Neural cell (in vitro differentiated cells): Measurements from ENCODE around the gene CRAT.

Experiments used
- EP300 ChIP-seq: fragments of 450-650 bp; conservative IDR thresholded peaks from 2 replicates; pipeline ENCODE4 v1.6.1; 2014; ENCODE audit warnings: antibody characterized with exemption, mild to moderate bottlenecking, moderate library complexity; ENCODE audit not compliant: poor library complexity, severe bottlenecking
- EZH2 ChIP-seq: fragments of 200-600, 300-800 bp; shearing (Covaris generic), sonication (generic); IDR thresholded peaks from 2 replicates; pipeline ENCODE4 v1.6.1; 2014; ENCODE audit warnings: antibody characterized with exemption, low read length, borderline replicate concordance, mild to moderate bottlenecking; ENCODE audit not compliant: insufficient read depth, poor library complexity, severe bottlenecking
- MXI1 ChIP-seq: fragments of 450-650 bp; conservative IDR thresholded peaks from 2 replicates; pipeline ENCODE4 v1.6.1; 2014; ENCODE audit warnings: antibody characterized with exemption, mild to moderate bottlenecking; ENCODE audit not compliant: poor library complexity, severe bottlenecking
- POLR2AphosphoS5 ChIP-seq: IDR thresholded peaks from 2 replicates; pipeline ENCODE4 v1.6.1; 2012
- RAD21 ChIP-seq: fragments of 450-650 bp; conservative IDR thresholded peaks from 2 replicates; pipeline ENCODE4 v1.6.1; 2014; ENCODE audit warnings: antibody characterized with exemption, mild to moderate bottlenecking, moderate library complexity
- TAF1 ChIP-seq: IDR thresholded peaks from 2 replicates; pipeline ENCODE4 v1.6.1; 2012; ENCODE audit warnings: low read depth
- TF ChIP-seq, protein P1 (sequence below): fragments of 450-650 bp; IDR thresholded peaks from 2 replicates; pipeline ENCODE4 v1.5.1; 2014; ENCODE audit warnings: antibody characterized with exemption, mild to moderate bottlenecking, moderate library complexity; ENCODE audit not compliant: poor library complexity, severe bottlenecking
- TF ChIP-seq, protein P2 (sequence below): IDR thresholded peaks from 2 replicates; pipeline ENCODE4 v1.6.1; 2012; ENCODE audit warnings: borderline replicate concordance

DNA sequence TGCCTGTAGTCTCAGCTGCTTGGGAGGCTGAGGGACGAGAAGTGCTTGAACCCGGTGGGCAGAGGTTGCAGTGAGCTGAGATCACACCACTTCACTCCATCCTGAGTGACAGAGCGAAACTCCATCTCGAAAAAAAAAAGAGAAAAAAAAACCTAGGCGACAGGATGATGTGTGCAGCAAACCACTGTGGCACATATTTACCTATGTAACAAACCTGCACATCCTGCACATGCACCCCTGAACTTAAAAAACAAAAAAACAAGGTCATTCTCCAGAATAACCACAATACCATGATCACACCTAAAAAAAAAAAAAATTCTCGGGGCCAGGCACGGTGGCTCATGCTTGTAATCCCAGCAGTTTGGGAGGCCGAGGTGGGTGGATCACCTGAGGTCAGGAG is 37.2 kb downstream of the CRAT start:
- TF ChIP-seq, protein P1, sequence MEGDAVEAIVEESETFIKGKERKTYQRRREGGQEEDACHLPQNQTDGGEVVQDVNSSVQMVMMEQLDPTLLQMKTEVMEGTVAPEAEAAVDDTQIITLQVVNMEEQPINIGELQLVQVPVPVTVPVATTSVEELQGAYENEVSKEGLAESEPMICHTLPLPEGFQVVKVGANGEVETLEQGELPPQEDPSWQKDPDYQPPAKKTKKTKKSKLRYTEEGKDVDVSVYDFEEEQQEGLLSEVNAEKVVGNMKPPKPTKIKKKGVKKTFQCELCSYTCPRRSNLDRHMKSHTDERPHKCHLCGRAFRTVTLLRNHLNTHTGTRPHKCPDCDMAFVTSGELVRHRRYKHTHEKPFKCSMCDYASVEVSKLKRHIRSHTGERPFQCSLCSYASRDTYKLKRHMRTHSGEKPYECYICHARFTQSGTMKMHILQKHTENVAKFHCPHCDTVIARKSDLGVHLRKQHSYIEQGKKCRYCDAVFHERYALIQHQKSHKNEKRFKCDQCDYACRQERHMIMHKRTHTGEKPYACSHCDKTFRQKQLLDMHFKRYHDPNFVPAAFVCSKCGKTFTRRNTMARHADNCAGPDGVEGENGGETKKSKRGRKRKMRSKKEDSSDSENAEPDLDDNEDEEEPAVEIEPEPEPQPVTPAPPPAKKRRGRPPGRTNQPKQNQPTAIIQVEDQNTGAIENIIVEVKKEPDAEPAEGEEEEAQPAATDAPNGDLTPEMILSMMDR = no peak
- no peak for TF ChIP-seq POLR2AphosphoS5
- no peak for TF ChIP-seq EZH2
- no peak for TF ChIP-seq EP300
- no peak for TF ChIP-seq RAD21
- TF ChIP-seq, protein P2, sequence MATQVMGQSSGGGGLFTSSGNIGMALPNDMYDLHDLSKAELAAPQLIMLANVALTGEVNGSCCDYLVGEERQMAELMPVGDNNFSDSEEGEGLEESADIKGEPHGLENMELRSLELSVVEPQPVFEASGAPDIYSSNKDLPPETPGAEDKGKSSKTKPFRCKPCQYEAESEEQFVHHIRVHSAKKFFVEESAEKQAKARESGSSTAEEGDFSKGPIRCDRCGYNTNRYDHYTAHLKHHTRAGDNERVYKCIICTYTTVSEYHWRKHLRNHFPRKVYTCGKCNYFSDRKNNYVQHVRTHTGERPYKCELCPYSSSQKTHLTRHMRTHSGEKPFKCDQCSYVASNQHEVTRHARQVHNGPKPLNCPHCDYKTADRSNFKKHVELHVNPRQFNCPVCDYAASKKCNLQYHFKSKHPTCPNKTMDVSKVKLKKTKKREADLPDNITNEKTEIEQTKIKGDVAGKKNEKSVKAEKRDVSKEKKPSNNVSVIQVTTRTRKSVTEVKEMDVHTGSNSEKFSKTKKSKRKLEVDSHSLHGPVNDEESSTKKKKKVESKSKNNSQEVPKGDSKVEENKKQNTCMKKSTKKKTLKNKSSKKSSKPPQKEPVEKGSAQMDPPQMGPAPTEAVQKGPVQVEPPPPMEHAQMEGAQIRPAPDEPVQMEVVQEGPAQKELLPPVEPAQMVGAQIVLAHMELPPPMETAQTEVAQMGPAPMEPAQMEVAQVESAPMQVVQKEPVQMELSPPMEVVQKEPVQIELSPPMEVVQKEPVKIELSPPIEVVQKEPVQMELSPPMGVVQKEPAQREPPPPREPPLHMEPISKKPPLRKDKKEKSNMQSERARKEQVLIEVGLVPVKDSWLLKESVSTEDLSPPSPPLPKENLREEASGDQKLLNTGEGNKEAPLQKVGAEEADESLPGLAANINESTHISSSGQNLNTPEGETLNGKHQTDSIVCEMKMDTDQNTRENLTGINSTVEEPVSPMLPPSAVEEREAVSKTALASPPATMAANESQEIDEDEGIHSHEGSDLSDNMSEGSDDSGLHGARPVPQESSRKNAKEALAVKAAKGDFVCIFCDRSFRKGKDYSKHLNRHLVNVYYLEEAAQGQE = no peak
- TF ChIP-seq TAF1 = no peak
- TF ChIP-seq MXI1 = no peak
